Activated T-cell treated with anti-CD3 and anti-CD28 coated beads, Interleukin-2, amount 50 U/mL, for 24 hours (primary cell): ENCODE data around the gene SP140.
"Not testable (repeated sequence)": the region's sequence is repeated elsewhere in the genome, so short reads cannot be mapped to it uniquely, and the experiment has no call there.

Experiments used
- DNase-seq: peaks from one replicate; pipeline ENCODE4 v3.0.0-alpha.2; 2020
- H3K27ac Mint-ChIP-seq: 2 replicates; pipeline ENCODE4 v1.8.0; 2020; ENCODE audit warnings: mild to moderate bottlenecking, mixed read lengths
- H3K27me3 Mint-ChIP-seq: 2 replicates; pipeline ENCODE4 v1.8.0; 2020; ENCODE audit warnings: mixed read lengths
- H3K36me3 Mint-ChIP-seq: 2 replicates; pipeline ENCODE4 v1.8.0; 2020; ENCODE audit warnings: low read depth, mixed read lengths
- H3K4me1 Mint-ChIP-seq: 2 replicates; pipeline ENCODE4 v1.8.0; 2020; ENCODE audit warnings: low read depth, mixed read lengths
- H3K4me3 Mint-ChIP-seq: 2 replicates; pipeline ENCODE4 v1.8.0; 2020; ENCODE audit warnings: mild to moderate bottlenecking, moderate library complexity, mixed read lengths
- H3K9me3 Mint-ChIP-seq: 2 replicates; pipeline ENCODE4 v1.8.0; 2020; ENCODE audit warnings: mixed read lengths

The SP140 gene

DNA sequence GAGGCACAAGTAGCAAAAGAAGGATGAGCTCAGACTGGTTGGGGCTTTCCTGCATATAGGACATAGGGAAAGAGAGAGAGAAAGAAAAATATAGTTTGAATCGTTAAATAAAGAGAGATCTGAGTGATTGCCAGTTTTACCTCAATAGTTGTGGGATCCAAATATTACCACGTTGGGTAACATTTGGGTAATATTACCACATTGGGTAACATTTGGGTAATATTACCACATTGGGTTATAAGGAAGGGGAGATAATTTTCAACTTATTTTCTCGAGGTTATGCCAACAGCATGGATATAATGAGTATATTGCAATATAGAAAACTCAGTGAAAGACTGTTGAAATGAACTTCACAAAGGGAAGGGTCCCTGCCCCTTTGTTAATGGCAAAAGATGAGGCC, 20.7 kb downstream of the SP140 start:
- Mint-ChIP-seq H3K27ac (no peak overlapping the region), H3K4me3 (no peak overlapping the region)

DNA sequence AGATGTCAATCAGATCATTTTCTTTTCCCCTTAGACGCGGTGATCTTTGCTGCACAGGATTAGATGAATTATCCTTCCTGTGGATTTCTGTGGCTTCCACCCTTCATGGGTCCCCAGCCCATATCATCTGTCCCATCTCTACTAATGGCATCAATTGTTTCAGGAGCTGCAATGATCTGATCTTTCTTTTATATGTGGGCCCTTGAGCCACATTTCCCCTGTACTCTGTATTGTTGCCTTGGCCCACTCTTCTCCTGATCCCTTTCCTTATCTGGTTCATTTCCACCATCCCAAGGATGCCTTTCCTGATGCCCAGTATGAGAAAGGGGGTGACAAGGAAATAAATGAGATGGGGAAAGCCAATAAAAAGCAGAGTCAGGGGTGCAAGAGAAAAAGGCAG, 24.7 kb downstream of the SP140 start:
- Mint-ChIP-seq H3K9me3 (no peaks in the 10 kb centered on the region), H3K4me1 (peaks cover 2% of the 10 kb centered on the region), H3K27ac (no peak overlapping the region), H3K27me3 (no peaks in the 10 kb centered on the region), H3K36me3 (no peaks in the 10 kb centered on the region), H3K4me3 (no peak overlapping the region)
- DNase-seq: no peak

More for the DNA sequence above, 20.7 kb downstream of the SP140 start:
- no peaks in the 10 kb centered on the region for H3K27me3 Mint-ChIP-seq
- DNase-seq: no peak
- H3K4me1 Mint-ChIP-seq: no peaks in the 10 kb centered on the region
- peaks cover 21% of the 10 kb centered on the region for H3K36me3 Mint-ChIP-seq
- H3K9me3 Mint-ChIP-seq: no peaks in the 10 kb centered on the region

DNA sequence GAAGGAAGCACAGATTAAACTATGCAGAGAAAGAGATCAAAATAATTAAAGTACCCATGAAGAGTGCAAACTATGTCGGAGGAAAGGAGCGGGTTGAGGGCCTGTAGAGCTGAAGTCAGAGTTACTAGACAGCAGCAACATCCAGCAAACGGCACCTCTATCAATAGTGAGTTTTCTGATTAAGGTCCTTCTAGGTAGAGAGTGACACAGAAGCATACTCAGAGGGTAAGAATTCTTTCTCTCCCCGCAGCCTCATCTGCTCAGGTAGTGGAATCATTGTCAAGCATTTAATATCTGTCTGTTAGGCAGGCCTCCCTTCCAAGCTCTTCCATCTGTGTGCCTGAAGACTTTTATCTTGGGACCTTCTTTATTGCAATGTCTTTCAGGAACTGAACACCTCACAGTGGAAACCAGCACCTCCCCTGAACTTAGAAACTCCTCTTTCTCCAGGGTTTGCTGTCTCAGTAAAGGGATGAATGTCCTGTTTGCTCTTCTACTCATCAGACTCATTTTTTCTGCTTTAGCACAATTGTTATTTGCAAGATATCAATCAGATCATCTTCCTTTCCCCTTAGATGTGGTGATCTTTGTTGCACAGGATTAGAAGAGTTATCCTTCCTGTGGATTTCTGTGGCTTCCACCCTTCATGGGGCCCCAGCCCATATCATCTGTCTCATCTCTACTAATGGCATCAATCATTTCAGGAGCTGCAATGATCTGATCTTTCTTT, 28.8 kb downstream of the SP140 start:
- Mint-ChIP-seq H3K4me1 (peaks cover 27% of the 10 kb centered on the region), H3K4me3 (no peak overlapping the region), H3K27me3 (no peaks in the 10 kb centered on the region), H3K9me3 (no peaks in the 10 kb centered on the region), H3K27ac (no peak overlapping the region), H3K36me3 (peaks cover 30% of the 10 kb centered on the region)
- no peak for DNase-seq

DNA sequence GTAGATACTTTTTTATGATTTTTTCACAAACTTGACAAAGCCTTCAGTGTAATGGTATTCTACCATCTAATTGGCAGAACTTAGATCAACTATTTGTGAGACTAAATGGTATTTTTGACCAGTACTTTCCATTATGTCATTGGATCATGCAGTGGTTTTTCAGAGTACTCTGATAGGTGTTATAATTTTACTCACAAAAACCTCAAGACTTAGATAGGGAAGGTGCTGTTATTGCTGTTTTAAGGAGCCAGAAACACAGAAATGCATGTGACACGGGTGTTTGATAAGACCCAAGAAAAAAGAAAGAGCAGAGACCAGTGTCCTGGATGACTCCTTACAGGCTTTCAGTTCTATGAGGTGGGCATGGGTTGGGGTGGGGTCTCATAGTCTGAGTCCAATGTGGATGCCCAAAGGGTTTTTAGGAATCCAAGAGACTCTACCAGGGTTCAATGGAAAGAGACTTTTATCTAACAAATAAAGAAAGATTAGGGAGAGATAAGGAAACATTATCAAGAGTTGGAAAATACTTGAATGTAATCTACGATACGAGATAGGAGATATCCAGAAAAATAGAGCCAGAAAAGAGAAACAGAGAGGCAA, 31.3 kb downstream of the SP140 start:
- Mint-ChIP-seq H3K4me3 (peak overlapping the region; percentile 9), H3K4me1 (peaks cover 45% of the 10 kb centered on the region), H3K27me3 (no peaks in the 10 kb centered on the region), H3K9me3 (peaks cover 14% of the 10 kb centered on the region), H3K27ac (peak overlapping the region; percentile 89), H3K36me3 (peaks cover 54% of the 10 kb centered on the region)
- no peak for DNase-seq

DNA sequence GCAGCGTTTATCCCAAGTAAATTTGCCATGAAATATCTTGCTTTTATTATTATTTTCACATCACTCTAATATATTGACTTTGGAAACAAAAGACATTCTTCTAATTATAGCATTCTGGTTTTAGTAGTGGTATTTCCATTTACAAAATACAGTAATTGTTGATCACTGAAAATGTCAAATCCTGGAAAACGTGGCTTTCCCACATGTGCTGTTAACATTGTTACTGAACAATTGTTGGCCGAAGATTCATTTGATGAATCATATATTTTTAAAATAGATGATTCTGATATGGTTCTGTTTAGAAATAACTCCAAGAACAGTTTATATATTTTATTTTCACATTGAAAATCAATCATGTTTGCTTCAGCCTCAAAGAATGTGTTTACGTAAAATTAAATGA, 32.9 kb downstream of the SP140 start:
- H3K36me3 Mint-ChIP-seq: peaks cover 70% of the 10 kb centered on the region
- H3K9me3 Mint-ChIP-seq: peaks cover 17% of the 10 kb centered on the region
- H3K4me1 Mint-ChIP-seq: peaks cover 62% of the 10 kb centered on the region
- no peak overlapping the region for H3K27ac Mint-ChIP-seq
- DNase-seq: no peak
- no peak overlapping the region for H3K4me3 Mint-ChIP-seq
- no peaks in the 10 kb centered on the region for H3K27me3 Mint-ChIP-seq

DNA sequence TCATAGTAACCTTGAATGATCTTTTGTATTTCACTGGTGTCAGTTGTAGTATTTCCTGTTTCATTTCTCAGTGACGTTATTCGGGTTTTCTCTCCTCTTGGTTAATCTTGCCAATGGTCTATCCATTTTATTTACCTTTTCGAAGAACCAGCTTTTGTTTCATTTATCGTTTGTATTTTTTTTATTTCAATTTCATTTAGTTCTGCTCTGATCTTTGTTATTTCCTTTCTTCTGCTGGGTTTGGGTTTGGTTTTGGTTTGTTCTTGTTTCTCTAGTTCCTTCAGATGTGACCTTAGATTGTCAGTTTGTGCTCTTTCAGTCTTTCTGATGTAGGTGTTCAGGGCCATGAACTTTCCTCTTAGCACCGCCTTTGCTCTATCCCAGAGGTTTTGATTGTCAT, 36.7 kb downstream of the SP140 start:
- Mint-ChIP-seq H3K4me1 (peaks cover 84% of the 10 kb centered on the region), H3K4me3 (peak overlapping the region; percentile 53), H3K9me3 (peaks cover 17% of the 10 kb centered on the region), H3K27me3 (no peaks in the 10 kb centered on the region), H3K36me3 (peaks cover 97% of the 10 kb centered on the region), H3K27ac (peak overlapping the region; percentile 82)
- DNase-seq: no peak

DNA sequence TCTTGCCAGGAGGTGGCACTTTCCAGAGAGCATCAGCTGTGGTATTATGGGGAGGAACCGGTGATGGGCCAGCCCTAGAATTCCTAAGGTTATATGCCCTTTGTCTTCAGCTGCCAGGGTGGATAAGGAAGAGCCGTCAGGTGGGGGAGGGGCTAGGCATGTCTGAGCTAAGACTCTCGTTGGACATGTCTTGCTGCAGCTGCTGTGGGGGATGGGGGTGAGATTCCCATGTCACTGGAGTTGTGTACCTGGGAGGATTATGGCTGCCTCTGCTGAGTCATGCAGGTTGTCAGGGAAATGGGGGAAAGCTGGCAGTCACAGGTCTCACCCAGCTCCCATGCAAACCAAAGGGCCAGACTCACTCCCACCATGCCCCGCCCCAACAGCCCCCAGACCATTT, 39.4 kb downstream of the SP140 start:
- not testable (repeated sequence) for DNase-seq, H3K4me3 Mint-ChIP-seq, H3K27me3 Mint-ChIP-seq, H3K27ac Mint-ChIP-seq
- peaks cover 95% of the 10 kb centered on the region for H3K36me3 Mint-ChIP-seq
- H3K9me3 Mint-ChIP-seq: peaks cover 15% of the 10 kb centered on the region
- peaks cover 93% of the 10 kb centered on the region for H3K4me1 Mint-ChIP-seq

DNA sequence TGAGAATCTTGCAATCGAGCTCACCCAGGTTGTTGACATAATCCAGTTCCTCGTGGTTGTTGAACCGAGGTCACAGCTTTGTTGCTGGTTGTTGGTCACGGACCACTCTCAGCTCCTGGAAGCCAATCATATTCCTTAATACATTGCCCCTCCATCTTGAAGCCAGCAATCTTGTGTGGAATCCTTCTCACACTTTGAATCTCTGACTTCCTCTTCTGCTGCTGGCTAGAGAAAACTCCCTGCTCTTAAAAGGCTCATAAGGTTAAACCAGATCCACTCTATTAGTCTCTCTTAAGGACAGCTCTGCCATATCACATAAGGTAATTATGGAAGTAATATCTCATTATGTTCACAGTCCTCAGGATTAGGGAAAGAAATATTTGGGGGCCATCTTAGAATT, 41.1 kb downstream of the SP140 start:
- Mint-ChIP-seq H3K36me3 (peaks cover 95% of the 10 kb centered on the region), H3K27me3 (no peaks in the 10 kb centered on the region), H3K9me3 (peaks cover 10% of the 10 kb centered on the region), H3K27ac (peak overlapping the region; percentile 74), H3K4me1 (peaks cover 86% of the 10 kb centered on the region), H3K4me3 (no peak overlapping the region)
- no peak for DNase-seq

DNA sequence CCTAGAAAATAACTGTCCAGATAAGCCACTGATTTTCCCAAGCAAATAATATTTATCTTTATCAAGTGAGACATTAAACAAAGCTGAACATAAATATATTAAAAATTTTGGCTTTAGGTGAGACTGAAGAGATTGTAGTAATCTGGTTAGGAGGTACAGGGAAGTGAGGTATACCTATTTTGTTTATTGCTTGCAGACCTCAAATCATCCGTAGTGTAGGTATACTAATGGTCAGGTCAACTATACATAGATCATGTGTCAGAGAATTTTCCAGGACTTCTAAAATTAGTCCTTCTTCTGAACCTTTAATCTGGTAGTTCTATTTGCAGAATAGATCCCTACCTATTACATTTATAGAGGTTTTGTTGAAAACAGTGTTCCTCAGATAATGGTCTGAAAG, 41.5 kb downstream of the SP140 start:
- no peak overlapping the region for H3K4me3 Mint-ChIP-seq
- peaks cover 9% of the 10 kb centered on the region for H3K9me3 Mint-ChIP-seq
- DNase-seq: no peak
- H3K27me3 Mint-ChIP-seq: no peaks in the 10 kb centered on the region
- peaks cover 95% of the 10 kb centered on the region for H3K36me3 Mint-ChIP-seq
- peak overlapping the region; percentile 74 for H3K27ac Mint-ChIP-seq
- H3K4me1 Mint-ChIP-seq: peaks cover 83% of the 10 kb centered on the region

DNA sequence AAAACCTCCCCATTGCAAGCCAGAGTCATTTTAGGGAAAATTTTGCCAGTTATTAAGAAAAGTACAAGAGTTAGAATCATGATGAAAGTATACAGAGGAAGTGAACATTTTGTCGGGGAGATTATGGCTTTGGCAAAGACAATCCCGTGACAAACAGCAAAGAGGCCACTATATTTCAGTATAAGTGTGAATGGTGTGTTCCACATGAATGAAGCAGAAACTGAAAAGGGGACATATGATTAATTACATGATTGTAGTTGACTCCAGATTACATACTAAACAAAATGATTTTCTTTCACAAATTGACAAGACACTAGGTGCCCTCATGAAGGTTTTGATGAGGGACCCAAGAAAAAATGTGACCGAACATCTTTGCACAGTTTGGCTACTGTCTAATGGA, 42.0 kb downstream of the SP140 start:
- Mint-ChIP-seq H3K4me3 (no peak overlapping the region), H3K9me3 (peaks cover 12% of the 10 kb centered on the region), H3K36me3 (peaks cover 95% of the 10 kb centered on the region), H3K27me3 (no peaks in the 10 kb centered on the region), H3K27ac (peak overlapping the region; percentile 74), H3K4me1 (peaks cover 78% of the 10 kb centered on the region)
- no peak for DNase-seq

DNA sequence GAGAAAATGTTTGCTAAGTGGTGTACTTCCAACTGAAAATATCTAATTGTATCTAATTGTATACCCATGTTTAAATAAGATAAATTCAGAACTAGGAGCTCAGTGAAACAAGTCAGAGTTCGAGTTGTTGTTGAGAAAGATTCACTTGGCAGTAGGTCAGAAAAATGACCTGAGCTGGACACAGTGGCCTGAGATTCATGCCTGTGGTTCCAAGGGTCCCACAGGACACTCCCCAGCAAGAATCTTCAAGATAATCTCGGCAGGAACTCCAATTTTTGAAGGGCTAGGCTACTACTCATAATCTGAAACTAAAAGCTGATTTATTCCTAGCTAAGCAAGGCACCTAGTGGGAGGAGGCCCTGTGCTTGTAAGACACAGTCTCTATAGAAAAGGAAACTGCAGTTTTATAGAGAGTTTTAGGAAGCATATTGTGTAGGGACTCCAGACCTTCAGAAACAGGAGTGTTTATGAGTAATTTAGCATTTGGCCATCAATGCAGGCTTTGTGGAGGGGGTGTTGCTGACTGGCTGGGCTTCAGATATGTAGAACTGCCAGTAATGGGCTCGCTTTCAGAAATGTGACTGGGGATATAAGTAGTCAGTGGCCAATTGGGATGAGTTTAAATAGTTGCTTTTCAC, 43.2 kb downstream of the SP140 start:
- no peak for DNase-seq
- Mint-ChIP-seq H3K9me3 (peaks cover 13% of the 10 kb centered on the region), H3K4me1 (peaks cover 68% of the 10 kb centered on the region), H3K27me3 (no peaks in the 10 kb centered on the region), H3K36me3 (peaks cover 97% of the 10 kb centered on the region), H3K4me3 (peak overlapping the region; percentile 9), H3K27ac (peak overlapping the region; percentile 90)

DNA sequence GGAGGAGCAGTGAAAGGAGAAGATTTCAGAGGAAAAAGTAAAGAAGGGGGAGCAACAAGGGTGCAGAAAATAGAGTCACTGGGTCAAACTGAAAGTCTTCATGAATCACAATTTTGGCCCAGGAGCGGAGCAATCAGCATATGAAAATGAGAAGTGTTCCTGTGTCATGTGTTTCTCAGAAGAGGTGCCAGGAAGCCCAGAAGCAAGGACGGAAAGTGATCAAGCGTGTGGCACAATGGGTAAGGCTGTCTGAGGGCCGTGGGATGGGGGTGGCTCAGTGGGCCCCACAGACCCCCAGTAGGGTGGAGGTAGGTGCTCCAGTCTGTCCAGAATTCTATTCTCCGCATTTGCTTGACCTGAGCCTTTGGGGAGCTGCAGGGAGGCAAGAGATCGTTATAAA, 44.2 kb downstream of the SP140 start:
- peaks cover 96% of the 10 kb centered on the region for H3K36me3 Mint-ChIP-seq
- H3K27ac Mint-ChIP-seq: peak overlapping the region; percentile 90
- peak overlapping the region; percentile 46 for H3K4me3 Mint-ChIP-seq
- H3K4me1 Mint-ChIP-seq: peaks cover 58% of the 10 kb centered on the region
- H3K9me3 Mint-ChIP-seq: peaks cover 13% of the 10 kb centered on the region
- DNase-seq: no peak
- H3K27me3 Mint-ChIP-seq: no peaks in the 10 kb centered on the region

DNA sequence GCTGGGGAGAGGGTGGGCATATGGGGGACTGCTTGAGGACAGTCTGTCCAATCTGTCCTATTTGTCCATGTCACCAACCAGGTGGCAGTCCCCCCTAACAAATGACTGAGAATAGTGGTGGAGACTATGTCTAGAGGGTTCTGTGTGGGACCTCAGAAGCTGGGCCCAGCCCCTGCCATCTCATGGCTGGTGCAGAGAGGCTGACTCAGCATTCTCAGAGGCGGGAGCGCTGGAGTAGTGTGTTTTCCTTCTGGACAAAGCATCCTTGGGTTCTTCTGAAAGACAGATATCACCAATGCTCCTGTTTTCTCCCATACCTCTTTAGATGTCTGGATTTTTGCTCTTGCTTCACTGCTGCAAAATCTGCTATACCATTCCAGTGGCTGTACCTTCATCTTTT, 57.4 kb downstream of the SP140 start:
- Mint-ChIP-seq H3K36me3 (peaks cover 69% of the 10 kb centered on the region), H3K27ac (no peak overlapping the region), H3K27me3 (no peaks in the 10 kb centered on the region), H3K9me3 (no peaks in the 10 kb centered on the region), H3K4me3 (no peak overlapping the region), H3K4me1 (peaks cover 23% of the 10 kb centered on the region)
- DNase-seq: no peak

DNA sequence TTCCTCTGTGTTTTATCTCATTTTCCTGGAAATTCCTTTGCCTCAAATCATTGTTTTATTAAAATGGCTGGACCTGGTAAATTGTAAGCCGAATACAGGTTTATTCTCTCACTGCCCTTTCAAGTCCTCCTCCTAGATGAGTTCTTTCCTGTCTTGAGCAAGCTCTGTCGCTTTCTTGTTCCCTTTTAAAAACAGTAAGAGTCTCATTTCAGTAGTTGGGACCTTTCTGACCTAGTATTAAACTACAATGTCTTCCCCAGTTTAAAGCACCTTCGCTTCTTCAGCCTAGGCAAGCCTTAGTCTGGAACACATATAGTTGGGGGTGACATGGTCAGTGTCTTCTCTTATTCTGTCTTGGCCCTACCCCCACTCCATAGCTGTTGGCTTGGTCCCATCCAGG, 60.5 kb downstream of the SP140 start:
- peak overlapping the region; percentile 38 for H3K27ac Mint-ChIP-seq

DNA sequence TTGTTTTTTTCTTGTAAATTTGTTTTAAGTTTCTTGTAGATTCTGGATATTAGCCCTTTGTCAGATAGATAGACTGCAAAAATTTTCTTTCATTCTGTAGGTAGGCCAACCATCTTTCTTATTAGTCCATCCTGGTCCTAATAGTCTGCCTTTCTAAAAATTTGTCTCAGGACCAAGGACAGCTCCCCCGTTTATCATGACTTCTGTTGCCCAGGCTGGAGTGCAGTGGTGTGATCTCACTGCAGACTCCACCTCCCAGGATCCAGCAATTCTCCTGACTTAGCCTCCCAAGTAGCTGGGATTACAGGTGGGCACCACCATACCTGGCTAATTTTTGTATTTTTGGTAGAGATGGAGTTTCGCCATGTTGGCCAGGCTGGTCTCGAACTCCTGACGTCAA, 63.8 kb downstream of the SP140 start:
- H3K9me3 Mint-ChIP-seq, H3K27me3 Mint-ChIP-seq, H3K4me3 Mint-ChIP-seq, H3K27ac Mint-ChIP-seq, DNase-seq: not testable (repeated sequence)
- Mint-ChIP-seq H3K36me3 (peaks cover 90% of the 10 kb centered on the region), H3K4me1 (peaks cover 36% of the 10 kb centered on the region)

More for the DNA sequence above, 60.5 kb downstream of the SP140 start:
- H3K4me1 Mint-ChIP-seq: peaks cover 36% of the 10 kb centered on the region
- H3K36me3 Mint-ChIP-seq: peaks cover 75% of the 10 kb centered on the region
- H3K4me3 Mint-ChIP-seq: no peak overlapping the region
- H3K9me3 Mint-ChIP-seq: peaks cover 8% of the 10 kb centered on the region
- H3K27me3 Mint-ChIP-seq: no peaks in the 10 kb centered on the region
- DNase-seq: no peak
